ENCODE results near the gene CCSER2.

CCSER2 gene

DNA sequence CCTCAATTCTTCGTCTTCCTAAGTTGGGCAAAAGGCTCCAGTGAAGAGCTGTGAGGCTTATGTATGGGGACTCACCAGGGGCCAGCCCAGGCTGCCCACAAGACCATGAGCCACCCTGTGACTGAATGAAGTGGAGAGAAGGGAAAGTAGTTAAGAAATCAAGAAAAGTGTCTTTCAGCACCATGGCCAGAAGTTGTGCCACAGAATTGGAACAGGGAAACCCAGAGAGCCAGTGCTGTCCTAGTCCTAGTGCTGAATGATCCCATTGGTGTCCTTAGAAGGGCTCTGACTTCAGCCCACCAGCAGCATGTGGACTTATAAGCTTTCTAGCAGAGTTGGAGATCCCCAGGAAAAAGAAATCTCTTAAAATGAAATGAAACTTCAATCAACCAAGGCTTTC, 37.0 kb upstream of the CCSER2 start:
- in situ Hi-C loops (cut with HindIII; ENCODE audit: low sequenced_read_pairs), result no loop called here
- no peak overlapping the region for H3K4me3 ChIP-seq (ENCODE audit: low read depth, low read length)
- DNase-seq (ENCODE audit: low read depth, low spot score), result peak; percentile 66
- TF ChIP-seq, protein P1, sequence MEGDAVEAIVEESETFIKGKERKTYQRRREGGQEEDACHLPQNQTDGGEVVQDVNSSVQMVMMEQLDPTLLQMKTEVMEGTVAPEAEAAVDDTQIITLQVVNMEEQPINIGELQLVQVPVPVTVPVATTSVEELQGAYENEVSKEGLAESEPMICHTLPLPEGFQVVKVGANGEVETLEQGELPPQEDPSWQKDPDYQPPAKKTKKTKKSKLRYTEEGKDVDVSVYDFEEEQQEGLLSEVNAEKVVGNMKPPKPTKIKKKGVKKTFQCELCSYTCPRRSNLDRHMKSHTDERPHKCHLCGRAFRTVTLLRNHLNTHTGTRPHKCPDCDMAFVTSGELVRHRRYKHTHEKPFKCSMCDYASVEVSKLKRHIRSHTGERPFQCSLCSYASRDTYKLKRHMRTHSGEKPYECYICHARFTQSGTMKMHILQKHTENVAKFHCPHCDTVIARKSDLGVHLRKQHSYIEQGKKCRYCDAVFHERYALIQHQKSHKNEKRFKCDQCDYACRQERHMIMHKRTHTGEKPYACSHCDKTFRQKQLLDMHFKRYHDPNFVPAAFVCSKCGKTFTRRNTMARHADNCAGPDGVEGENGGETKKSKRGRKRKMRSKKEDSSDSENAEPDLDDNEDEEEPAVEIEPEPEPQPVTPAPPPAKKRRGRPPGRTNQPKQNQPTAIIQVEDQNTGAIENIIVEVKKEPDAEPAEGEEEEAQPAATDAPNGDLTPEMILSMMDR (IDR thresholded peaks at IDR 0.05; ENCODE audit: low read depth, low read length), result no peak

DNA sequence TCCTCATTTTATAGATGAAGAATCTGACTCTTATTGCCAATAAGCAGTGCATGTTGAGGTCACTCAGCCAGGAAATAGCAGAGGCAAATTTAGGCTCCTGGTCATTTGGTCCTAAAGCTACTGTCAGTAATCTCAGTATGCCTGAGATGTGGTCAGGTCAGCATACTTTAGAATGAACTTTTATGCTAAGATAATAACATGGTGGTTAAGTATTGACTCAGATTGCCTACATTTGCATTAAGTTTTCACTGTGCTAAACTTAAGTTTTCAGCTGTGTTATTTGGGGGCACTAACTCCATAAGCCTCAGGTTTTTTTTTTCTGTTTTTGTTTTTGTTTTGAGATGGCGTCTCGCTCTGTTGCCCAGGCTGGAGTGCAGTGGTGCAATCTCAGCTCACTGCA, 35.9 kb upstream of the CCSER2 start:
- no peak for DNase-seq (ENCODE audit: low read depth, low spot score)
- in situ Hi-C loops (cut with HindIII; ENCODE audit: low sequenced_read_pairs), result no loop called here
- TF ChIP-seq, protein P1 (IDR thresholded peaks at IDR 0.05; ENCODE audit: low read depth, low read length), result no peak
- H3K4me3 ChIP-seq (ENCODE audit: low read depth, low read length), result no peak overlapping the region

DNA sequence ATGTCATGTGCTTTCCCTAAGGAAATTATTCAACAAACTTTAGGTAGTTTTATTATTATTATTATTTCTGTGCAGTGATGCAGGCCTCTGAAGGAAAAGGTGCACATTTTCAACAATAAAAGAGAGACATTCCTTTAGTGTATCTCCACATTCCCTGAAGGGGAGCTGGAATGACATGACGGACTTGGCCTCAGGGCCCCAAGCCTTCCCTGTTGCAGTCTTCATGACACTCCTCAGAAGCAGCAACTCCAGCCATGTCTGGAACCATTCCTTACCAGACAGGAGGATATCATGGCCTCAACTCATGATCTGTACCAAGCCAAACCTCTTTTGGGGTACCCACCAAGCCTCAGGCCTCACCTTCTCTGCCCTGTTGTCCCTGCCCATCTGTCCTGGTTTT, 35.2 kb upstream of the CCSER2 start:
- in situ Hi-C loops (cut with HindIII; ENCODE audit: low sequenced_read_pairs), result no loop called here
- DNase-seq (ENCODE audit: low read depth, low spot score), result no peak

DNA sequence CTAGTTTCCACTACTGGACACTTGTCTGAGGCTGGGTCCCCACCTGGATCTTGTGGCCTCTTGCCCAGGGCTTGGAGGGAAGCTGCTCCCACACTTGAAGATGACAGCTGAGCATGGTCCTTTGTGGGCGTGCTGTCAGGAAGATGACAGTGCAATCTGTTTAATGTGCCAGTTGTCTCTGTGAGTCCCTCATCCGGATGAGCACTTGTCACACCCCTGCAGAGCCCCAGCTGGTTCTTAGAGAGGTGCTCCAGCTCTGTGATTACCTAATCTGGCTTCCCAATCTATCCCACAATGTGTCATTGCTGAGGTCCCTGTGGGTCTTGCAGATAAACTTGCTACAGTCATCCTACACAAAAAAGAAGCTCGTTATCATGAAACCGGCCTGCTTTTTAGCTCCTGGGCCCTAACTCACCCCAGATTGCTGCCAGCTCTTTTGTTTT, 34.8 kb upstream of the CCSER2 start:
- H3K4me3 ChIP-seq (ENCODE audit: low read depth, low read length), result no peak overlapping the region
- DNase-seq (ENCODE audit: low read depth, low spot score), result no peak
- in situ Hi-C loops (cut with HindIII; ENCODE audit: low sequenced_read_pairs), result no loop called here
- TF ChIP-seq, protein P1 (IDR thresholded peaks at IDR 0.05; ENCODE audit: low read depth, low read length), result no peak

More for the DNA sequence above, 35.2 kb upstream of the CCSER2 start:
- TF ChIP-seq, protein P1 (IDR thresholded peaks at IDR 0.05; ENCODE audit: low read depth, low read length), result no peak
- no peak overlapping the region for H3K4me3 ChIP-seq (ENCODE audit: low read depth, low read length)

DNA sequence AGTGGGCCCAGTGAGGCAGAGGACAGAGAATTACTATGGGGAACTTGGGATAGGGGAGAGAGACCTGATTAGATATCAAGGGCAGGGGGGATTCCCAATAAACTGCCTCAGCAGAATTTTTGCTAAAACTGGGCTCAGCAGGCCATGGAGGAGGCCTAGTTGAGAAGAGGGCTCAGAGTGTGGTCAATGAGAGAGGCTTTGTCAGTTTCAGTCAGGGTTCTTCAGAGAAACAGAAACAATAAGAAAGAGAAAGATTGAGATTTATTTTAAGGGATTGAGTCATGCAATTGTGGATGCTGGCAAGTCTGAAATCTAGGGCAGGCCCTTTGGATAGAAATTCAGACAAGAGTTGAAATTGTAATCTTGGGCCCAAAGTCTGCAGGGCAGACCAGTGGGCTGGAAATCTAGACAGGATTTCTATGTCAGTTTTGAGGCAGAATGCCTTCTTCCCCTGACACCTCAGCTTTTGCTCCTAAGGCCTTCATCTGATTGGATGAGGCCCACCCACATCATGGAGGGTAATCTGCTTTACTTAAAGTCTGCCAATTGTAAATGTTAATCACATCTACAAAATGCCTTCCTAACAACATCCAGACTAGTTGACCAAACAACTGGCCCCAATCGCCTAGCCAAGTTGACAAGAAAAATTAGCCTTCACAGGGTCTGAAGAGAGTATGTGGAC, 33.5 kb upstream of the CCSER2 start:
- no peak for DNase-seq (ENCODE audit: low read depth, low spot score)
- in situ Hi-C loops (cut with HindIII; ENCODE audit: low sequenced_read_pairs), result no loop called here
- H3K4me3 ChIP-seq (ENCODE audit: low read depth, low read length), result no peak overlapping the region
- TF ChIP-seq, protein P1 (IDR thresholded peaks at IDR 0.05; ENCODE audit: low read depth, low read length), result no peak

DNA sequence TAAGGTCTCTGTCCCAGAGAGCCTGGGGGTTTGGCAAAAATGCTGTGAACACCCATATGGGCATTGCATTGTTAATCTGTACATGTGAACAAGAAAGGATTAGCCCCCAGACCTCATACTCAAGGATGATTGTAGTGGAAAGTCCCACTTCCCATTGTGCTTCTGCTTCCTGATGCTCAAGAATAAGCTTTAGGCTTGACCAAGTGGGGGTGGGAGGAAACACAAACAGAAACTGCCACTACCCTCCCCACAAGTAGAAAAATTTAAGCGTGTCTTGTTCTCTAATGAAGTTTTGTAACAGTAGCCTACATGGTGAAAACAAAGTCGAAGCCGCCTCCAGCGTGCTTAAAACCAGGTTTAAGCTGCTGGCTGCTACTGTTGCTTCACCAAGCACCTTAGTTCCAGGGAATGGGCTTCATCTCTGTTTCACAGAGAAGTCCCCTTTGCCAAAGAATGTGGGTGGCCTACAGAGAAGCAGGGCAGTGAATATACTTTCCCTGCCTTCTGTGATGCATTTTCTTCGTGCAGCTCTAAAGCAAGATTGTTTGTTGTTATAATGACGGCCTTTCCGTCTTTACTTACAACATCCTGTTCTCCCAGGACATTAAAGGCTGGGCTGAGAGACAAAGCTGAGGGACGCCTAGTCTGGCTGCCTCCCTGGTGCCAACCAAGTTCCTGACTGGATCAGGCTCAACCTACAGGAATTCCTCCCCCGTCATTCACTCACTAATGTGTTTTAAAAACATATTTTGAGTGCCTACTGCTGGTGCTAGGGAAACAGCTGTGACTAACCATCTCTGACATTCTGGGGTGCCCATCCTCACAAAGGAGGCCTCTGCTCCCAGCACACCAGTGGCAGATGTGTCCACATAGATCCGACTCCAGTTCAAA, 32.1 kb upstream of the CCSER2 start:
- TF ChIP-seq, protein P1 (IDR thresholded peaks at IDR 0.05; ENCODE audit: low read depth, low read length), result no peak
- no peak overlapping the region for H3K4me3 ChIP-seq (ENCODE audit: low read depth, low read length)
- in situ Hi-C loops (cut with HindIII; ENCODE audit: low sequenced_read_pairs), result no loop called here
- peak; percentile 90 for DNase-seq (ENCODE audit: low read depth, low spot score)

Measured in astrocyte of the spinal cord (primary cell).